Activated CD8-positive, alpha-beta memory T cell treated with anti-CD3 and anti-CD28 coated beads, Interleukin-2, amount 10 ng/mL, durations not matched to agents 7 days and 5 days (primary cell): ENCODE measurements around the gene MTHFR. TPM values are rescaled to one million over a fixed set of nuclear protein-coding genes. Genes with fewer than 3 reads are reported as not detected.

Source experiments
- ATAC-seq: fragments of 150-1000 bp; cut with Tn5 transposase; one replicate; pipeline ENCODE4 v1.10.0; 2021; ENCODE audit warnings: moderate library complexity
- CTCF ChIA-PET: fragments of 350-600 bp; sonication (Branson Sonifier 250); formaldehyde crosslinking; loops from one replicate; lab custom pipeline; 2021; ENCODE audit warnings: antibody characterized with exemption; lab: Charles Lee
- DNase-seq: peaks from one replicate; pipeline ENCODE4 v3.0.0-alpha.2; 2020
- H3K27ac Mint-ChIP-seq: one replicate; pipeline ENCODE4 v1.8.0; 2021; ENCODE audit warnings: mild to moderate bottlenecking, mixed read lengths
- H3K27me3 Mint-ChIP-seq: one replicate; pipeline ENCODE4 v1.8.0; 2021; ENCODE audit warnings: mixed read lengths
- H3K36me3 Mint-ChIP-seq: one replicate; pipeline ENCODE4 v1.8.0; 2021; ENCODE audit warnings: mild to moderate bottlenecking, mixed read lengths
- H3K4me1 Mint-ChIP-seq: one replicate; pipeline ENCODE4 v1.8.0; 2021; ENCODE audit warnings: mixed read lengths
- H3K4me3 Mint-ChIP-seq: one replicate; pipeline ENCODE4 v1.8.0; 2021; ENCODE audit warnings: mild to moderate bottlenecking, moderate library complexity, mixed read lengths
- H3K9me3 Mint-ChIP-seq: one replicate; pipeline ENCODE4 v1.8.0; 2022; ENCODE audit warnings: low read depth, mixed read lengths
- total RNA-seq, 2 experiments: library from RNA; stranded (reverse); gene quantifications; one replicate each; pipeline ENCODE4 v1.2.3, GENCODE V29; 2021

The MTHFR gene
- total RNA-seq, 2 experiments from 2014 or later: 24.1 to 30.0 TPM

GRCh38 chr1:11839727-11840705, 34.3 kb upstream of the MTHFR start:
- H3K36me3 Mint-ChIP-seq: peaks cover 9% of the 10 kb centered on the region
- ATAC-seq: no peak
- H3K4me1 Mint-ChIP-seq: no peaks in the 10 kb centered on the region
- H3K27me3 Mint-ChIP-seq: no peaks in the 10 kb centered on the region
- no peaks in the 10 kb centered on the region for H3K9me3 Mint-ChIP-seq
- no peak overlapping the region for H3K27ac Mint-ChIP-seq
- CTCF ChIA-PET: interaction anchor here (0.9 to 3.7 kb wide), 7 partner anchors 8 to 133 kb away, joined by 3 to 21 read pairs (median 4); no protein-coding TSS in a partner anchor
- DNase-seq: no peak
- H3K4me3 Mint-ChIP-seq: no peak overlapping the region

DNA sequence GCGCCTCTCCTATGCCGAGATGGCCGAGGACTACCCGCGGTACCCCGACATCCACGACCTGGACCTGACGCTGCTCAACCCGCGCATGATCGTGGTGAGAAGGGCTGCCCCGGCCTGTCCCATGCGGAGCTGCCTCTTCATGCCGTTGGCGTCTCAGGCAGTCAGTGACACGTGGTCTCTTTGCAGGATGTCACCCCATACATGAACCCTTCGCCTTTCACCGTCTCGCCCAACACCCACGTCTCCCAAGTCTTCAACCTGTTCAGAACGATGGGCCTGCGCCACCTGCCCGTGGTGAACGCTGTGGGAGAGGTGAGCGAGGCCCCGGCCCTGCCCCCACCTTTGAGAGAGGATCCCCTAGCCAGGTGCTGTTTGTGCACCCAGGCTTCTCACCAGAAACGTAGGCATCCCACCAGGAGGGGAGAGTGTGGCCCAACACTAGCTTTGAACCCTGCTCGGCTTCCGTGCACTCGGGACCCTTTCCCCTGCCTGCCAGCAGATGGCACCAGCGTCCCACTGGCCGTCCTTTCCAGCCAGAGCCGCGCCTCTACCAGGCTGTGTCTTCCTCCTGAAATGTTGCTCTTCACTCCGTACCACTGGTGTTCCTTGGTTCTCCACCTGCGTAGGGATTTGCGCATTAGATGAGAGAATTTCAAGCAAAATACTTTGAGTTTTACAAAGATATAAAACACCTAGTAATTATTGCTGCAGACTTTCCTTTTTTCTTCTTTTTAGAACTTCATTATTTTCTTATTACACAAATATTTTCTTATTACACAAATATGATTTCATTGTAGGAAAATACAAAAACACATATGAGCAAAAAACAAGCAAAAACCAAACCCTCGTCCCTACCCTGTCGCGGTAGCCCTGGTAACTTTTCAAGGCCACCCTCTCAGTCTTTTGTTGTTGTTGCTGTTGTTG, 32.8 kb upstream of the MTHFR start:
- H3K4me1 Mint-ChIP-seq: no peaks in the 10 kb centered on the region

DNA sequence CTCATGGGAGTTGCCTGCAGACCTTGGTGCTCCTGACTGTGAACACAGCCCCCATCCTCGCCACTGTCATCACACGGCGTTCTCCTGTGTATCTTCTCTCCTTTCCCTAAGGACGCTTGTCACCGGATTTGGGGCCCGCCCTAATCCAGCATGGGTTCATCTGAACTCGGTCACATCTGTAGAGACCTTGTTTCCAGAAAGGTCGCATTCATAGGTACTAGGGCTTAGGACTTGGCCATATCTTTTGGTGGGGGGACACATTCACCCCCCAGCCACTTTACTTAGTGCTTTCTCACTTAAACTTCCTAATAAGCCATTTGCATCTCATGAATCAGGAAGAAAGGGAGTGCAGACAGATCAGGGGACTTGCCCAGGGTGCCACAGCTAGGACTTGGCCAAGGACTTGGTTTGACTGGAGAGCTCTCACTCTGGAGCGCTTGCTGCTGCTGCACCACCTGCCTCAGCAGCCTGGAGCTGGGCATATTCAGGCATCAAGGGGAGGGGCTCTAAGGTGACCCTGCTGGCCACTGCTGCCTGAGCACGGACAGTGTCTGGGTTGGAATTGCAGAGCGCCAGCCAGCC, 32.1 kb upstream of the MTHFR start:
- no peak for ATAC-seq
- CTCF ChIA-PET: interaction anchor here (0.6 to 3.7 kb wide), 37 partner anchors 10 to 458 kb away, joined by 3 to 21 read pairs (median 3); partner anchors contain the start of genes CLCN6, MFN2, MTHFR and NPPA
- H3K9me3 Mint-ChIP-seq: no peaks in the 10 kb centered on the region
- no peak overlapping the region for H3K4me3 Mint-ChIP-seq
- H3K4me1 Mint-ChIP-seq: no peaks in the 10 kb centered on the region
- no peak overlapping the region for H3K27ac Mint-ChIP-seq
- DNase-seq: no peak
- H3K36me3 Mint-ChIP-seq: peaks cover 12% of the 10 kb centered on the region
- H3K27me3 Mint-ChIP-seq: no peaks in the 10 kb centered on the region

More for the DNA sequence above, 32.8 kb upstream of the MTHFR start:
- no peaks in the 10 kb centered on the region for H3K9me3 Mint-ChIP-seq
- peaks cover 12% of the 10 kb centered on the region for H3K36me3 Mint-ChIP-seq
- no peak overlapping the region for H3K4me3 Mint-ChIP-seq
- DNase-seq (peak; percentile 77), ATAC-seq (peak; percentile 94)
- no peaks in the 10 kb centered on the region for H3K27me3 Mint-ChIP-seq
- no peak overlapping the region for H3K27ac Mint-ChIP-seq
- CTCF ChIA-PET: interaction anchor here (0.6 to 3.7 kb wide), 38 partner anchors 9 to 457 kb away, joined by 3 to 21 read pairs (median 3); partner anchors contain the start of genes CLCN6, MFN2, MTHFR and NPPA

DNA sequence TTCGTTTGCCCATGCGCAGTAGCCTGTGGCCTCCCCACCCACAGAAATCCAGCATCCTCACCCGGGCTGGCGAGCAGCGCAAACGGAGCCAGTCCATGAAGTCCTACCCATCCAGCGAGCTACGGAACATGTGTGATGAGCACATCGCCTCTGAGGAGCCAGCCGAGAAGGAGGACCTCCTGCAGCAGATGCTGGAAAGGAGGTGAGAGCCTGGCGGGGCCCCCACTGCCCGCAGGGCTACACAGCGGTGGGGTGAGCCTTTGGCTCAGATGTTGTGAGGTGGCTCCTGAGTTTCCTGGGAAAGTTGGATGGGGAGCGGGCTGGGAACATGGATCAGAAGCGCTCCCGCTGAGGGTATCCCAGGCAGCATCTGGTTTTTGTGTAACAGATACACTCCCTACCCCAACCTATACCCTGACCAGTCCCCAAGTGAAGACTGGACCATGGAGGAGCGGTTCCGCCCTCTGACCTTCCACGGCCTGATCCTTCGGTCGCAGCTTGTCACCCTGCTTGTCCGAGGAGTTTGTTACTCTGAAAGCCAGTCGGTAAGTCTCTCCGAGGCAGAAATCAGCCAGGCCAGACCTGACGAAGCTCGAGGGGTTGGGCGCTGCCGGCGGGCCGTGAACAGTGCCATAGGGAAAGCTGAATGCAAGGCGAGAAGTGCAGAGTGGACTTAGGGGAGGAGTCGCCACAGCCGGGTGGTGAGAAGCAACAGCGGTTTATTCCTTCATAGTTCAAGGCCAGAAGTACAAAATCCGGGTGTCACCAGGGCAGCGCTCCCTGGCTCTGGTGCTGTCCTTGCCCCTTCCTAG, 31.4 kb upstream of the MTHFR start:
- Mint-ChIP-seq H3K36me3 (peaks cover 12% of the 10 kb centered on the region), H3K4me3 (no peak overlapping the region), H3K27me3 (no peaks in the 10 kb centered on the region), H3K9me3 (no peaks in the 10 kb centered on the region), H3K27ac (no peak overlapping the region), H3K4me1 (no peaks in the 10 kb centered on the region)
- DNase-seq (no peak), ATAC-seq (no peak)
- CTCF ChIA-PET: interaction anchor here (1.2 to 3.7 kb wide), 9 partner anchors 10 to 194 kb away, joined by 3 to 21 read pairs (median 7); no protein-coding TSS in a partner anchor

- H3K27ac Mint-ChIP-seq: no peak overlapping the region
- H3K36me3 Mint-ChIP-seq: peaks cover 9% of the 10 kb centered on the region
- DNase-seq (no peak), ATAC-seq (no peak)
- CTCF ChIA-PET: interaction anchor here (1.9 kb wide), 1 partner anchor 57 kb away, joined by 7 read pairs; no protein-coding TSS in a partner anchor
- no peak overlapping the region for H3K4me3 Mint-ChIP-seq
- no peaks in the 10 kb centered on the region for H3K4me1 Mint-ChIP-seq
- no peaks in the 10 kb centered on the region for H3K9me3 Mint-ChIP-seq
- no peaks in the 10 kb centered on the region for H3K27me3 Mint-ChIP-seq
Observed at GRCh38 chr1:11835441-11836225, 29.9 kb upstream of the MTHFR start.

DNA sequence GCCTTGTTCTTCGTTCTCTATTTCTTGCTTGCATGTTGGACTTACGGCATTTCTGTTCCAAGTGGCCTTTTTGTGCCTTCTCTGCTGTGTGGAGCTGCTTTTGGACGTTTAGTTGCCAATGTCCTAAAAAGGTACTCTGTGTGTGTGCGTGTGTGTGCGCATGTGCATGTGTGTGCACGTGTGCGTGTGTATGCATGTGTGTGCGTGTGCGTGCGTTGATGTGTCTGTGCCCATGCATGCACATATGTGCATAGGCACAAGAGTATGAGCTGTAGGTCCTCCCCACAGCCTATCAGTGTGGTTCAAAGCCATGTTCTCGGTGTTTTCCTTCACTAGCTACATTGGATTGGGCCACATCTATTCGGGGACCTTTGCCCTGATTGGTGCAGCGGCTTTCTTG, 28.1 kb upstream of the MTHFR start:
- no peak for DNase-seq
- Mint-ChIP-seq H3K27me3 (no peaks in the 10 kb centered on the region), H3K27ac (no peak overlapping the region), H3K4me1 (no peaks in the 10 kb centered on the region), H3K4me3 (no peak overlapping the region), H3K36me3 (peaks cover 13% of the 10 kb centered on the region), H3K9me3 (no peaks in the 10 kb centered on the region)
- ATAC-seq: no peak
- CTCF ChIA-PET: no interaction called here

DNA sequence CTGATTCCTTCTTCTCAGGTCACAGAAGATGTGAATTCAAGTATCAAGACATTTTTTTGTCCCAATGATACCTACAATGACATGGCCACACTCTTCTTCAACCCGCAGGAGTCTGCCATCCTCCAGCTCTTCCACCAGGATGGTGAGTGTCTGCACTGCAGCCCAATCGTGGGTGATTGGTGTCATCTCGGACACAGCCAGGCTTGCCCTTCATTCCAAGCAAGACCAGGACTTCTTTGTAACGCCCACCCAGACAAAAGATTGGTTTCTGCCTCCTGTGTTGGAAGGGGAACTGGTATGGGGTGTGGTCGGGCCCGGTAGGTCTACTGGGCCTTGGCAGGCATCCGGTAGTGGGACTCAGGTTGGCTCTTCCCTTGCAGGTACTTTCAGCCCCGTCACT, 27.7 kb upstream of the MTHFR start:
- H3K4me1 Mint-ChIP-seq: no peaks in the 10 kb centered on the region
- no peaks in the 10 kb centered on the region for H3K27me3 Mint-ChIP-seq
- ATAC-seq: no peak
- no peak for DNase-seq
- CTCF ChIA-PET: no interaction called here
- H3K36me3 Mint-ChIP-seq: peaks cover 12% of the 10 kb centered on the region
- H3K9me3 Mint-ChIP-seq: no peaks in the 10 kb centered on the region
- H3K27ac Mint-ChIP-seq: no peak overlapping the region
- H3K4me3 Mint-ChIP-seq: no peak overlapping the region

- CTCF ChIA-PET: interaction anchor here (0.7 kb wide), 1 partner anchor 9 kb away, joined by 3 read pairs; no protein-coding TSS in a partner anchor
- Mint-ChIP-seq H3K27me3 (no peaks in the 10 kb centered on the region), H3K36me3 (peaks cover 8% of the 10 kb centered on the region), H3K4me1 (no peaks in the 10 kb centered on the region), H3K9me3 (no peaks in the 10 kb centered on the region), H3K4me3 (no peak overlapping the region), H3K27ac (no peak overlapping the region)
- no peak for ATAC-seq
- DNase-seq: no peak
Observed at GRCh38 chr1:11831945-11832725, 26.4 kb upstream of the MTHFR start.

DNA sequence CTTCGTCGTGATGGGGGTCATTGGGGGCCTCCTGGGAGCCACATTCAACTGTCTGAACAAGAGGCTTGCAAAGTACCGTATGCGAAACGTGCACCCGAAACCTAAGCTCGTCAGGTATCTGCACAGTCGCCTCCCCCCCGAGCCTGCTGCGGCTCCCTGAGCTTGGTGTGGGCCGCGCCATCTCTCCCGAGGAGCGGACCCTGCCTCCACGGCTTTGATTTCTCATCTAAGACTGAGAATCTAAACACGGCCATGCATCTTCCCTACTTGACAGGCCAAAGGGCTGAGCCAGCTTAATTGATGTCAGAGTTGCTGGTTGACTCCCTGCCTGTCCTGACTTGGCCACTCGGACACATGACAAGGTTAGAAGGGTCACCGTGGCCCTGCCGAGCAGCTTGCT, 22.7 kb upstream of the MTHFR start:
- DNase-seq (no peak), ATAC-seq (no peak)
- H3K4me1 Mint-ChIP-seq: no peaks in the 10 kb centered on the region
- no peaks in the 10 kb centered on the region for H3K9me3 Mint-ChIP-seq
- peaks cover 6% of the 10 kb centered on the region for H3K36me3 Mint-ChIP-seq
- H3K27ac Mint-ChIP-seq: no peak overlapping the region
- H3K4me3 Mint-ChIP-seq: no peak overlapping the region
- H3K27me3 Mint-ChIP-seq: no peaks in the 10 kb centered on the region
- CTCF ChIA-PET: interaction anchor here (1.1 kb wide), 1 partner anchor 791 kb away, joined by 3 read pairs; no protein-coding TSS in a partner anchor

DNA sequence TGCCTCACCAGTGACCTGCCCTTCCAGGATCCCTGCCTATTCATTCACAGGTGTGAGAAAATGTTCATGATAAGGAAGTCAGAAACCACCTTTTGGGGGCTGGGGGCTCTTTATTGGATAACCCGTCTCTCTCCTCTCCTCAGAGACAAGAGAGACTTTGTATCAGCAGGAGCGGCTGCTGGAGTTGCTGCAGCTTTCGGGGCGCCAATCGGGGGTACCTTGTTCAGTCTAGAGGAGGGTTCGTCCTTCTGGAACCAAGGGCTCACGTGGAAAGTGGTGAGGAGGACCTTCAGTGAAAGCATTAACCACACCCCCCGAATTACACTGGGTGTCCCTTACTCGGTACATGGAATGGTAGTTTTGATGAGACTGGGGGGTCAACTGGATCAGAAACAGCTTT, 21.2 kb upstream of the MTHFR start:
- CTCF ChIA-PET: interaction anchor here (1.4 kb wide), 1 partner anchor 11 kb away, joined by 4 read pairs; no protein-coding TSS in a partner anchor
- no peaks in the 10 kb centered on the region for H3K4me1 Mint-ChIP-seq
- H3K4me3 Mint-ChIP-seq: no peak overlapping the region
- DNase-seq (no peak), ATAC-seq (no peak)
- H3K36me3 Mint-ChIP-seq: peaks cover 6% of the 10 kb centered on the region
- H3K9me3 Mint-ChIP-seq: no peaks in the 10 kb centered on the region
- no peak overlapping the region for H3K27ac Mint-ChIP-seq
- no peaks in the 10 kb centered on the region for H3K27me3 Mint-ChIP-seq

DNA sequence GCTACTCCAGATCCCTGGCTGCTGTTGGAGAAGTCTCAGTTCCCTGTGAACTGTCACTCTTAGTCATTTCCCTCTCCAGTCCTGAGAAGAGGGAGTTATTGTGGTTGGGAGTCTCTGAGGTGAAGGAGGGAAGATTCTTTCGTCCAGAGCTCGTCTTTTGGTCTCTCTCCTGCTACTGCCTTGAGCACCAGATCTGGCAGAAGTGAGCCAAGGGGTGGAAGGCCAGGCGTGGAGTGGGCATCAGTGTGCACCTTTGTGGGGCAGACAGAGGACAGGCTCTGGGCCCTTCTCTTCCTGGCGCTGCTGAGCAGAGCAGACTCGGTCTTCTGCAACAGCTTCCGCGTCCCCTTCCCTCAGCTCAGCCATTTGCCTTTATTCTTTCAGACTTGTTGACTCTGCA, 19.4 kb upstream of the MTHFR start:
- no peaks in the 10 kb centered on the region for H3K4me1 Mint-ChIP-seq
- no peaks in the 10 kb centered on the region for H3K9me3 Mint-ChIP-seq
- CTCF ChIA-PET: no interaction called here
- no peaks in the 10 kb centered on the region for H3K27me3 Mint-ChIP-seq
- H3K4me3 Mint-ChIP-seq: no peak overlapping the region
- DNase-seq (no peak), ATAC-seq (no peak)
- no peak overlapping the region for H3K27ac Mint-ChIP-seq
- H3K36me3 Mint-ChIP-seq: peaks cover 8% of the 10 kb centered on the region
